ENCODE measurements around the gene STX10. TPM values are rescaled to one million over a fixed set of nuclear protein-coding genes. Genes with fewer than 3 reads are reported as not detected.

The STX10 gene
- total and polyA plus RNA-seq, 9 of the 15 experiments (the other 6 are each of a cell fraction or from before 2014, with no cell fraction given): 0.51 to 66.3 (median 31.0) TPM

GRCh38 chr19:13102666-13103580 is 47.3 kb downstream of the STX10 start, which contains the start of gene LYL1 (continued):
- TF ChIP-seq, protein P1, sequence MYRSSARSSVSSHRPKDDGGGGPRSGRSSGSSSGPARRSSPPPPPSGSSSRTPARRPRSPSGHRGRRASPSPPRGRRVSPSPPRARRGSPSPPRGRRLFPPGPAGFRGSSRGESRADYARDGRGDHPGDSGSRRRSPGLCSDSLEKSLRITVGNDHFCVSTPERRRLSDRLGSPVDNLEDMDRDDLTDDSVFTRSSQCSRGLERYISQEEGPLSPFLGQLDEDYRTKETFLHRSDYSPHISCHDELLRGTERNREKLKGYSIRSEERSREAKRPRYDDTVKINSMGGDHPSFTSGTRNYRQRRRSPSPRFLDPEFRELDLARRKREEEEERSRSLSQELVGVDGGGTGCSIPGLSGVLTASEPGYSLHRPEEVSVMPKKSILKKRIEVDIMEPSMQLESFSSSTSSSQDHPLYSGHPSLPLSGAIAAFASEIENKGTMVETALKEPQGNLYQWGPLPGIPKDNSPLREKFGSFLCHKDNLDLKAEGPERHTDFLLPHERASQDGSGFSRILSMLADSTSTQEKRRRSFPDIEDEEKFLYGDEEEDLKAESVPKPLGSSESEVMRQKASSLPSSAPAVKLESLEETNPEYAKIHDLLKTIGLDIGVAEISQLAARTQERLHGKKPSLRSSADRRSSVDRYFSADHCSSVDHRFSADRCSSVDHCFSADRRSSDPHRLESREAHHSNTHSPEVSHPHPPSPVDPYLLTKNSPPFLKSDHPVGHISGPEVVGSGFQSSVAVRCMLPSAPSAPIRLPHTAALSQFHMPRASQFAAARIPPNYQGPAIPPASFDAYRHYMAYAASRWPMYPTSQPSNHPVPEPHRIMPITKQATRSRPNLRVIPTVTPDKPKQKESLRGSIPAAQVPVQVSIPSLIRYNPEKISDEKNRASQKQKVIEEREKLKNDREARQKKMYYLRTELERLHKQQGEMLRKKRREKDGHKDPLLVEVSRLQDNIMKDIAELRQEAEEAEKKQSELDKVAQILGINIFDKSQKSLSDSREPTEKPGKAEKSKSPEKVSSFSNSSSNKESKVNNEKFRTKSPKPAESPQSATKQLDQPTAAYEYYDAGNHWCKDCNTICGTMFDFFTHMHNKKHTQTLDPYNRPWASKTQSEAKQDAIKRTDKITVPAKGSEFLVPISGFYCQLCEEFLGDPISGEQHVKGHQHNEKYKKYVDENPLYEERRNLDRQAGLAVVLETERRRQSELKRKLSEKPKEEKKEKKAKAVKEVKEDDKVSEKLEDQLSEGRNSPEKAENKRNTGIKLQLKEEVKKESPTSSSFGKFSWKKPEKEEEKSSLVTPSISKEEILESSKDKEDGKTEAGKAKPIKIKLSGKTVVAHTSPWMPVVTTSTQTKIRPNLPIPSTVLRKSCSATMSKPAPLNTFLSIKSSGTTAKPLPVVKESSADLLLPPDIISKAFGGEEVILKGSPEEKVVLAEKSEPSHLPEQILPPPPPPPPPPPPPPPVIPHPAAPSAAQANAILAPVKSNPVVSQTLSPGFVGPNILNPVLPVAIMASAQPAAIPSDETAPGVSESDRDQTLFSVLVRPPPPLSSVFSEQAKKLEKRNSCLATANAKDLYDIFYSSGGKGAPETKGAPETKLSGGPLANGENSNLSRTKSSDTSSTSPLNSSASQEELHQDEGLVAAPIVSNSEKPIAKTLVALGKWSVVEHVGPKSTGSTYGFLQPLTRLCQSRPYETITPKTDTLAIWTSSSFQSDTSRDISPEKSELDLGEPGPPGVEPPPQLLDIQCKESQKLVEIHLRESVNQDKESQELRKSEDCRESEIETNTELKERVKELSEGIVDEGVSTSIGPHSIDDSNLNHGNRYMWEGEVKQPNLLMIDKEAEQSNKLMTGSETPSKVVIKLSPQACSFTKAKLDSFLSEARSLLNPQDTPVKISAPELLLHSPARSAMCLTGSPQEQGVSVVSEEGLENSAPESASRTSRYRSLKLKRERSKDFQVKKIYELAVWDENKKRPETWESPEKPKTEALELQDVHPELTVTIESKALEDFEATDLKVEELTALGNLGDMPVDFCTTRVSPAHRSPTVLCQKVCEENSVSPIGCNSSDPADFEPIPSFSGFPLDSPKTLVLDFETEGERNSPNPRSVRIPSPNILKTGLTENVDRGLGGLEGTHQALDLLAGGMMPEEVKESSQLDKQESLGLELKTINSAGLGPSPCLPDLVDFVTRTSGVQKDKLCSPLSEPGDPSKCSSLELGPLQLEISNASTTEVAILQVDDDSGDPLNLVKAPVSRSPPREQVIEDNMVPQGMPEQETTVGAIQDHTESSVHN (IDR thresholded peaks at IDR 0.05; ENCODE audit: borderline replicate concordance in 1 of 2, low read depth in 1 of 2): 0 out of 4 replicates have a peak, but pooled peaks of 1 of the 2 experiments have one; percentile 14
- no peak for TF ChIP-seq THRA (IDR thresholded peaks at IDR 0.05)
- no peak for TF ChIP-seq ZNF184 (CRISPR knock-in tag; IDR thresholded peaks at IDR 0.05)
- no peak for TF ChIP-seq MLX (CRISPR knock-in tag; conservative IDR thresholded peaks at IDR 0.05)
- peak; percentile 40; the same call in 1 of the 2 replicates for TF ChIP-seq E2F3 (CRISPR knock-in tag; IDR thresholded peaks at IDR 0.05)
- TF ChIP-seq BRF2 (IDR thresholded peaks at IDR 0.05; ENCODE audit: borderline replicate concordance, insufficient read depth, insufficient read length): no peak
- TF ChIP-seq KLF1 (tag; IDR thresholded peaks at IDR 0.05): peak; percentile 55; the same call in 1 of the 2 replicates
- TF ChIP-seq RBBP5 (IDR thresholded peaks at IDR 0.05; ENCODE audit: borderline replicate concordance, insufficient read depth, low read length, poor library complexity, severe bottlenecking): peak; percentile 75
- TF ChIP-seq HLTF (IDR thresholded peaks at IDR 0.05): no peak
- peak; percentile 86 for TF ChIP-seq DMBX1 (CRISPR knock-in tag; IDR thresholded peaks at IDR 0.05; ENCODE audit: borderline replicate concordance)
- no peak for TF ChIP-seq ARID2 (IDR thresholded peaks at IDR 0.05)
- TF ChIP-seq ZNF121 (CRISPR knock-in tag; conservative IDR thresholded peaks at IDR 0.05): no peak
- TF ChIP-seq NFE2 (IDR thresholded peaks at IDR 0.05; ENCODE audit: low read depth): no peak
- TF ChIP-seq ZNF347 (CRISPR knock-in tag; IDR thresholded peaks at IDR 0.05; ENCODE audit: low read depth): no peak
- no peak for TF ChIP-seq PHB (CRISPR knock-in tag; IDR thresholded peaks at IDR 0.05)

Measured in K562 (cell line).